ENCODE results near the gene CFAP299.
"Not testable (repeated sequence)": the region's sequence is repeated elsewhere in the genome, so short reads cannot be mapped to it uniquely, and the experiment has no call there.

CFAP299 gene

DNA sequence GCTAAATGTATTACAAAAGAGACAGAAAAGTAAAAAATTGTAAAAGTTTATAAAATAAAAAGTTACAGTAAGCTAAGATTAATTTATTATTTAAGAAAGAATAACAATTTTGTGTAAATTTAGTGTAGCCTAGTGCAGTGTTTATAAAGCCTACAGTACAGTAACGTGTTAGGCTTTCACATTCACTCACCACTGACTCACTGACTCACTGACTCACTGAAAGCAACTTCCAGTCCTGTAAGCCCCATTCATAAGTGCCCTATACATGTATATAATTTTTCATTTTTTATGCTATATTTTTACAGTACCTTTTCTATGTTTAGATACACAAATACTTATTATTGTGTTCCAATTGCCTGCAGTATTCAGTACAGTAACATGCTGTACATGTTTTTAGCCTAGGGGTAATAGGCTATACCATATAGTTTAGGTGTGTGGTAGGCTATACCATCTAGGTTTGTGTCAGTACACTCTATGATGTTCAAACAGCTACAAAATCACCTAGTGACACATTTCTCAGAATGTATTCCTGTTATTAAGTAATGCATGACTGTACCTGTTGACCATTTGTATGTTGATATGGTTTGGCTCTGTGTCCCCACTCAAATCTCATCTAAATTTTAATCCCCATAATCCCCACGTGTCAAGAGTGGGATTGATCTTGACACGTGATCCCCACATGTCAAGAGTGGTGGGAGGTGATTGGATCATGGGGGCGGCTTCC is 57.9 kb downstream of the CFAP299 start:
- DNase-seq: no peak

DNA sequence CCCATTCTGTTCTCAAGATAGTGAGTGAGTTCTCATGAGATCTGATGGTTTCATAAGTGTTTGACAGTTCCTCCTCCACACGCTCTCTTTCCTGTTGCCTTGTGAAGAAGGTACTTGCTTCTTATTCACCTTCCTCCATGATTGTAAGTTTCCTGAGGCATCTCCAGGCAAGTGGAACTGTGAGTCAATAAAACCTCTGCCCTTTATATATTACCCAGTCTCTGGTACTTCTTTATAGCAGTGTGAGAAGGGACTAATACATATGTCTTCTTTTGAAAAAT is 58.4 kb downstream of the CFAP299 start:
- DNase-seq: no peak

DNA sequence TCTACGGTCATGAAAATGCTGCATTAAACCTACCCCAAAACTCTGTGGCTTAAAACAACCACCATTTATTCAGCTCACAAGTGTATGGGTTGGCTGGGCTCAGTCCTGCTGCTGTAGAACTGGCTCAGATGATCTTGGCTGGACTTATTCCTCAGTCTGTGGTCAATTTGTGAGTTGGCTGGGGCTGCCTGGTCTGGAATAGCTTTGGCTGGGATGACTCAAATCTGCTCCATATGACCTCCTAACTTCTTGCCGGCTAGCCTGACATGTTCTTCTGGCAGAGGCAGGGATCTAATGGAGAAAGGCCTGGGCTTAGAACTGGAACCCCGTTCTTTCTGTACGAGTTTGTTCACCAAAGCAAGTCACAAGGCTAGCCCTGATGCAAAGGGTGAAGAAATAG is 71.7 kb downstream of the CFAP299 start:
- DNase-seq: no peak

DNA sequence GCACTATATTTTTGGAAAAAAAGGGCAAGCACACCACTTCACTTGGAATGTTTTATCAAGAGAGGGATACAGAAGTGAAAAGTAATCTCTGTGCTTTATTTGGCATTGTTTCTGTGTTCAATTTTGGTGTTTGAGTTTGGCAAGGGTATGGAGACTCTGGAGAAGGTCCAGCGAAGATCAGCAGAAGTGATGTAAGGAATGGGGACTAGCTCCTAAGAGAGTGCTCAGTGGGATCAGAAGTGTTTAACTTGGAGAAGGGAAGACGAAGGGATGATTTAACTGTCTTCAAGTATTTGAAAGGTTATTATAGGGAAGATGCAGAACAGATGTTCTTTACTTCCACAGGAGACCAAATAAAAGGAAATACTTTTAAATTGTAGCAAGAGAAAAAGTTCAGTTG is 74.3 kb downstream of the CFAP299 start:
- DNase-seq: no peak

DNA sequence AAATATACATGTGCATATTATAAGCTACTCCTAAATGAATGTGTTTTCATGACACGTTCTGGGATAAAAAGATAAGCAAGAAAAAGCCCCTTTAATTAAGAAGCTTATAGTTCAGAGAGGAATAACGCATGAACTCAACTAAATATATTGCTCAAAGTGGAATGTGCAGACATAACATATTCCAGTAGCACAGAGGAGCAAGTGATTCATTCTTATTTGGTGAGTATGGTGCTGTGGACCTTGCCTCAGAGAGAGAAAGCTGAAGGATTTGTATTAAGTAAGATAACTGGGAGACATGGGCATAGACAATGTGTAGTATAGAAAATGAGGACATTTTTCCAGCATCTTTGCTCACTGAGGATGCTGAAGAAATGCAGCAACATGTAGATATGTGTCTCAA is 76.8 kb downstream of the CFAP299 start:
- DNase-seq: no peak

DNA sequence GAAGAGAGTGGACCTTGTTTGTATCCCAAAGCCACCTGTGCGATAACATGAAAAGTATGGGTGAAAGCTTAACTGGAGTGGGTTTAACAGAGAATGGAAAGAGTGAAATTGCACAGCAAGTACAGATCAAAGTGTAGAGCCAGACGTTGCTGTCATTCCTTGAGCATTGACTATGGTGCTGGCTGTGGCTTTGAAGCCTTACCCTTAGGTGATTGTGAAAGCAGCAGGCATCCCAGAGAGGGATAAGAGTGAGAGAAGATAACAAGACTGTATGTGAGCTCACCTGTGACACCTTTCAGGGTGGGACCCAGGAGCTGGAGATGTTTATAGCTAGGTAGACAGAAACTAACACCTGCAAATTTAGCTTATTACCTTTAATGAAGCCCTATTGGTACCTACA is 77.6 kb downstream of the CFAP299 start:
- DNase-seq: no peak

DNA sequence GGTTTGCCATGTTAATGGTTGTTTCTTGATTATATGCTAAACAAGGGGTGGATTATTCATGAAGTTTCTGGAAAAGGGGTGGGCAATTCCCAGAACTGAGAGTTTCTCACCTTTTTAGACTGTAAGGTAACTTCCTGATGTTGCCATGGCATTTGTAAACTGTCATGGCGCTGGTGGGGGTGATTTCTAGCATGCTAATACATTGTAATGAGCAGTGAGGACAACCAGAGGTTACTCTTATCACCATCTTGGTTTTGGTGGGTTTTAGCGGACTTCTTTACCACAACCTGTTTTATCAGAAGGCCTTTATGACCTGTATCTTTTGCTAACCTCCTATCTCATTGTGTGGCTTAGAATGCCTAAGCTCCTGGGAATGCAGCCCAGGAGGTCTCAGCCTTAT is 81.5 kb downstream of the CFAP299 start:
- DNase-seq: no peak

DNA sequence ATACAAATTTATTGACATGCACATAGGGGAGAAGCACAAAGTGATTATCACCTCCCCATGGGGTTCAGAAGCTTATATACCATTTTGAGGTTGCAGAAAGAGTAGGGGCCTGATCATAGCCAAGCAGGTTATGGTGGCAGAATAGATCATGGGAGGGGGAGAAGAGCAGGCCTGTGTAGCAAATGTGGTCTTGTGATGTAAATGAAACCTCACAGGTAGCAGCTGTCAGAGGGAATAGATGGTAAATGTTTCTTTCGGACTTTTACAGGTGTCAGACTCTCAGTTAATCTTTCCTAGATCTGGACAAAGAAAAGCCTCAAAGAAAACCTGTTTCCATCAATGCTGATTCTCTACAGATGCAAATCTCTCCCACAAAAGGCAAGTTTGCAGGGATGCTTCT is 84.4 kb downstream of the CFAP299 start:
- no peak for DNase-seq

DNA sequence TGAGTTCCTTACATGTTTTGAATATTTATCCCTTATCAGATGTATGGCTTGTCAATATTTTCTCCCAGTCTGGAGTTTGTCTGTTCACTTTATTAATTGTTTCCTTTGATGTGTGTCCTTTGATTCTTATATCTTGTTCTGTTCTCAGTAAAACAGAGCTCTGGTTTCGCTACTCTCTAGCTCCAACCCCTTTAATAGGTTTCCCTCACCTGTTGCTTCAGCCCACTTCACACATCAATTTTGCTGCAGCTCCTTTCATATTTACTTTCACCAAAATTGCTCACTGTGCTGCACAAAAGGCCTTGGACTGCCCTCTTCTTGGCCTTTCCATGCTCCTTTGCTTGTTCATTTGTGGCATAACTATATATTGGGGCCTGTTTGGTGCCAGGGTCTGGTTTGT is 85.1 kb downstream of the CFAP299 start:
- no peak for DNase-seq

DNA sequence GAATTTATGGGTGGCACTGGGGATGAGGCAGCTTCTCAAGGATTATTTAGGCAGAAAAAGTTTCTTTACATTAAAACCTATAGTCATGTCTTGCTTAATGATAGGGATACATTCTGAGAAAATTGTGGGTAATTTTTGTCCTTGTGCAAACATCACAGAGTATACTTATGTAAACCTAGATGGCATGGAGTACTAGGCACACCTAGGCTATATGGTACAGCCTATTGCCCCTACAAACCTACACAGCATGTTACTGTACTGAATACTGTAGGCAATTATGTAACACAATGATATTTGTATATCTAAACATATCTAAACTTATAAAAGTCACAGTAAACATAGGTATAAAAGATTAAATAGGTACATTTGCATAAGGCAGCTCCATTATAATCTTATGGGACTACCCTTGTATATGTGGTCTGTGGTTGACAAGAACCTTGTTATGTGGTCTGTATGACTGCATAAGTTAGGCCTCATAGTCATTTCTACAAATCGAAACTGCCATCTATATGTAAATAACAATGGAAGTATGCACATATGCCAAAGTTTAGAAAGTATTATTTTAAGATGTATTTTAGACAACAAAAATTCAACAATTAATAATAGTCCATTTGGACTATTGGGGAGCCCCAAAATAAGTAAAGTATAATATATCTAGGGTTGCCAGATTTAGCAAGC is 87.3 kb downstream of the CFAP299 start:
- DNase-seq: no peak

DNA sequence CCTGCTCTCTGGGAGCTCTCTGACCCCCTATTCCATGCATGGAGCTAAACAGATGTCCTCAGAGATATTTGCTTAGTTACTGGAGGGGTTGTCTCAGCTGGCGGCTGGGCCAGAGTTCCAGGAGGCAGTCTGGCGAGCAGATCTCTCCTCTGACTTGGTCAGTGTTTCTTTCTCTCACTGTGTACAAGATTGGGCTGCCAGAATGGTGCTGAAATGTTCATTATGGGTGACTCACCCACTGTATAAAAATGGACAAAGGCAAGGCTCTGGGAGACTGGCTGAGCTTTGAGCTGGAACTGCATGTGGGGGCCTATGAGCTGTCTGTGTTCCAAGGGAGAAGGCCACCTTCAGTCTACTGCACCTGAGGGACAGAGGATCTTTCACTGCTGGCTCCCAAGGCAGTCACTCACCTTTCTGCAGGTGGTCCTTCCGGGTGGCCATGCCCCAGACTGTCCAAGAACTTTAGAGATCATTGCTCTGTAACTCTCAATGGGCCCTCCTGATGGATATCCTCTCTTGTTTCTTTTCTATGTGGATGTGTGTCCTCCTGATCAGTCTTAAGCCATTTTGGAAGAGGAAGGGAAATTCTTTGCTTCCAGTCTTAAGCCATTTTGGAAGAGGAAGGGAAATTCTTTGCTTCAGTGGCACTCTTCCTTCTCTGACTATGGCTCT is 88.2 kb downstream of the CFAP299 start:
- DNase-seq: no peak

DNA sequence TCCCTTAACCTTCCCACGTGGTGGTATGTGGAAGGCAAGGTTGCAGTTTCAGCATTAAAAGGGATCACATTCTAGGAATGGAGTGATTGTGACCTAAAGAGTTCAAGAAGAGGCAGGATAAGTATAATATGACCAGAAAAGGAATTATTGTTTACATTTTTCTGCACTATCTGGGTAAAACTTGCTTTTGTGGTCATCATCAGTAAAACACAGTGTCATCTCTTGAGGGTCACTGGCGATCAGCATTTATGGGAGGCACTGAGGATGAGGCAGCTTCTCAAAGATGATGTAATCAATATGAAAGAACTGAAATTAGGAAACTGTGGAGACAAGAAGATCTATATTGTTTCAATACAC is 88.7 kb downstream of the CFAP299 start:
- no peak for DNase-seq

DNA sequence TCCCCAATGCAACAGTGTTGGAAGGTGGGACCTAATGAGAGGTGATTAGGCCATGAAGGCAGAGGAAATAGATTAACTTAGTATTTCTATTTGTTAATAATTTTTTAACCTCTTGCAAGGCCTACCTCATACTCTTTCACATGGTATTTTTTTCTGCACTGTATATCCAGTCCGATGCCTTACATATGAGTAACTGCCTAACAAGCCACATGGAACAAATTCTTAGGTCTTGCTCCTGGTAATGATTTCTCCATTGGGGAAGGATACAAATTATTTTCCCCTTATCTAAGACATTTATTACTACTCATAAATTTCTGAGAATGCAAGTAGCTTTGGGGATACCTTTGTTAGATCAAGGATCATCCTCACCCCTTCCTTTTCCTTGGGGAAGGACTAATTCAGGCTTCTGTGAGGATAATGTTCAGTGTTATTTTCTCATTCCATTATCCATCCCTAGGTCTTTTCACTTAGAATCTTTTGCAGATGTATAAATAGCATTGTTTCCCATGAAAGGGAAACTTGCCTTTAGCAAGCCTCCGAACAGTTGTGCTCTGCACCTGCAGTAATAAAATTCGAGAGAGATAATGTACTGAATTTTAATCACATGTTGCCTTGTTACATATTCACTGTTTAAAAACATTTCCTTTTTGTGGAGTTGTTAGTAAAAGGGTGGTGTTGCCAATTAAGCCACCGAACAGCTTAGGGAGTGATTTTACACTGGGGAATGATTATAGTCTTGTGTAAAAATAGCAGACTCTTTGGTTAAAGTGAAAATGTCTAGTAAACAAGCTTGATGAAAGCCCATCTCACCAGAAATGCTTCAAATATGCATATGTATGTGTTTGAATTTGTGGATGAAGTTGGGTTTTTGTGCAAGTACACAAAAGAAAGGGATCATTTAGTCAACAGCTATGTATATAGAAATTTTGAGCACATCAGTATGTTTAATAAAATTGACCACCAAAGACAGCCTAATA is 89.9 kb downstream of the CFAP299 start:
- DNase-seq: no peak

DNA sequence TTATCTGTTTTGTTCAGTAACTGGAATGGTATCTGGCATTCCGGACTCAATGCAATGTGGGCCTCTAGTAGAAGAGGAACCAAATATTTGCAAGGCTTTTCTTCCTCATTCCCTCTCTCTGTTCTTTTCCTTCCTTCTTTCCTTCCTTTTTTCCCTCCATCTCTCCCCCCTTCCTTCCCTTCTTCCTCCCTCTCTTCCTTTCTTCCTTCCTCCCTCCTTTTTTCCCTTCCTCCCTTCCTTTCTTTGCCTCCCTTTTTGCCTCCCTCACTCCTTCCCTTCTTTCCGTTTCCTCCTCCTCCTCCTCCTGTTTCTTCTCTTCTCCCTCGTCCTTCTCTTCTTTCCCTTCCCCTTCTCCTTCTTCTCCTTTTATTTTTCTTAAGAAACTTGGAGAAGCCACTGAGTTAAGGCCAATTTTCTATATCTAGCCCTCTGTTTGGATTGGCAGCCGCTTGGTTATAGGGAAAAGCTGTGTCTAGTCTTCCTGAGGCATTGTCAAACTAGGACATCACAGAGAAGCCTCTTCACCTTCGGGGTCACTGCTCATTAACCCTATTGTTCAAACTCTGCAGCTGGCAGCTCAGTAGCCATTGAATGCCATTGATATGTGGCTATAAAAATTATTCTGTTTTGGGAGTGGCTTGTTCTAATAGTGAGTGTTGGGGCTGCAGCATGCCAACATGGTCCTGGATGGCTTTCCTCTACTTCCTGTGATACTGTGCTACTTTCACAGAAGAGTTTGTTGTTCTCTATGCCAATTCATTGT is 95.9 kb downstream of the CFAP299 start:
- DNase-seq: no peak

DNA sequence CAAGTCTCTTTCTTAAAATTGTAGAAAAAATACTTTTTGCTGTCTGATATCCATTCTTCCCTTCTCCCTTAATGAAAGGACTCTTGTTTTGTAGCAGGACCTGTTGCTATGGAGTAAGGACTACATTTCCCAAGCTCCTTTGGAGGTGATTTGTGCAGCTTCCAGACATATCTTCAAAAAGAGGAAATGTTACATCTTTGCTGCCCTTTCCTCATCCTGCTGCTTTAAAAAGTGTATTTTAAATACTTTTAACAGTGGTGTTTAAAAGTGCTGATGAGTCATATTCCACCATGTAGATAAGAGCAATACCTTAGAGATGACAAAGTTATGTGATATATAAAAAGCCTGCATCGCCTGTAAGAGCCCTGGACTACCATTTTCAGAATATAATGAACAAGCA is 98.7 kb downstream of the CFAP299 start:
- DNase-seq: no peak

DNA sequence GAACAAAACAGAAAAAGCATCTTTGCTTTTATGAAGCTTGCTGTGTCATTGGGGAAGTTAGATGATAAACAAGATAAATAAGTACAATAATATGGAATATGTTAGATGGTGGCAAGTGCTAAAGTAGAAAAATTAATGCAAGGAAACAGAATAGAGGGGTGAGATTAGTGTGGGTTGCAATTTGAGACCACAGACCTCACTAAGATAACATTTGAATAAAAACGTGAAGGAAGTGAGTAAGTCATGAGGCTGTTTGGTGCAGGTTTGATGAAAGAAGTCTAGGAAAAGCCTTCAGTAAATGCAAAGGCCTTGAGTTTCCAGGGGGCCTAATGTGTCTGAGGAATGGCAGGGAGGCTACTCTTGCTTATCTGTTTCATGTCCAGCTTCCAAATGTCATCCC is 102.5 kb downstream of the CFAP299 start:
- no peak for DNase-seq

DNA sequence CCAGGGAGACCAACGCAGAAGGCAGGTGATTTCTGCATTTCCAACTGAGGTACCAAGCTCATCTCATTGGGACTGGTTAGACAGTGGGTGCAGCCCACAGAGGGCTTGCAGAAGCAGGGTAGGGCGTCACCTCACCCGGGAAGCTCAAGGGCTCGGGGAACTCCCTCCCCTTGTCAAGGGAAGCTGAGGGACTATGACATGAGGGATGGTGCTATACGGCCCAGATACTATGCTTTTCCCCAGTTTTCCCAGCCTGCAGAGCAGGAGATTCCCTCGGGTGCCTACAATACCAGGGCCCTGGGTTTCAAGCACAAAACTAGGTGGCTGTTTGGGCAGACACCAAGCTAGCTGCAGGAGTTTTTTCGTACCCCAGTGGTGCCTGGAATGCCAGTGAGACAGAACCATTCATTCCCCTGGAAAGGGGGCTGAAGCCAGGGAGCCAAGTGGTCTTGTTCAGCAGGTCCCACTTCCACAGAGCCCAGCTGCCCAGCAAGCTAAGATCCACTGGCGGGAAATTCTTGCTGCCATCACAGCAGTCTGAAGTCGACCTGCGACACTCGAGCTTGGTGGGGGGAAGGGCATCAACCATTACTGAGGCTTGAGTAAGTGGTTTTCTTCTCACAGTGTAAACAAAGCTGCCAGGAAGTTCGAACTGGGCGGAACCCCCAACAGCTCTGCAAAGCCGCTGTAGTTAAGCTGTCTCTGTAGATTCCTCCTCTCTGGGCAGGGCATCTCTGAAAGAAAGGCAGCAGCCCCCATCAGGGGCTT is 103.9 kb downstream of the CFAP299 start:
- DNase-seq: not testable (repeated sequence)

DNA sequence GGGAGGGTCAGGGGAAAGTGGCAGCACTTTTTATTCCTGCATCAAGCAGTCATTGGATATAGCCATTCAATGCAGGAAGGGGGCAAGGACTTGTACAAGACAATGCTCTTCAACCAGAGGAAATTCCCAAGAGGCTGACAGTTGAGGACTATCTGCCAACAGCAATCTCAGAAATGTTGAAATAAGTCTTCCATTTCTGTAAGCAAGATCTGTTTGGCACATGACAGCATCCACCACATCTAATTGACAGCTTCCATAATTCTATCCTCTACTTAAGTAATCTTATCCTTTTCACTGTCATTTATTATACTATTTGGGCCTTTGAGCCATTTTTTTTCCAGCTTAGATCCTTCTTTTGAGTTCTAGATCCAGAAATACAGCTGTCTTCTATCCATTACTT is 110.7 kb downstream of the CFAP299 start:
- DNase-seq: no peak

DNA sequence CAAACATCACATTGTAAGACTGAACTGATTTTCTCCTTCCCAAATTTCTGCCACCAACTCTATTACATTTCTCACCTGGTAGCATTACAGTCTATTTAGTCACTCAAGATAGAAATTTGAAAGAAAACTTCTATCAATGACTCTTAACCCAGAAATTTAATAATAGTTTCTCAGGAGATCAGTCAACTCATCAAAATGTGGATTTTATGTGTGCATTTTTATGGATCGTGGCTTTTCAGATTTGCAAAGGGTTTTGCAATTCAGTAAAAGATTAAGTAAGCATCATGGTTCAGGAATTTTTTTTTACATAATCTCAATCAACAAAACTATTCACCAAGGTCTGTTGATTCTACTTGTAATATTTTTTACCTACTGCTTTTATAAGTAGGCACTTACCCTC is 111.1 kb downstream of the CFAP299 start:
- DNase-seq: no peak

DNA sequence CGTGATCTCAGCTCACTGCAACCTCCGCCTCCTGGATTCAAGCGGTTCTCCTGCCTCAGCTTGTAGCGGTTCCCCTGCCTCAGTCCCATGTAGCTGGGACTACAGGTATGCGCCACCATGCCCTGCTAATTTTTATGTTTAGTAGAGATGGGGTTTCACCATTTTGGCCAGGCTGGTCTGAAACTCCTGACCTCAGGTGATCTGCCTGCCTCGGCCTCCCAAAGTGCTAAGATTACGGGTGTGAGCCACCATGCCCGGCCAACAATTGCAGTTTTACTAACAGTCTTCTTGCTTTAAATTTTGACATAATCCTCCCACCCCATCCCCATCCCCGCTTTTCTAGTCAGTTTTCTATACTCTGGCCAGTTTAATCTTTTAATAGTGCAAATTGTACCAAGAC is 112.0 kb downstream of the CFAP299 start:
- DNase-seq: no peak

DNA sequence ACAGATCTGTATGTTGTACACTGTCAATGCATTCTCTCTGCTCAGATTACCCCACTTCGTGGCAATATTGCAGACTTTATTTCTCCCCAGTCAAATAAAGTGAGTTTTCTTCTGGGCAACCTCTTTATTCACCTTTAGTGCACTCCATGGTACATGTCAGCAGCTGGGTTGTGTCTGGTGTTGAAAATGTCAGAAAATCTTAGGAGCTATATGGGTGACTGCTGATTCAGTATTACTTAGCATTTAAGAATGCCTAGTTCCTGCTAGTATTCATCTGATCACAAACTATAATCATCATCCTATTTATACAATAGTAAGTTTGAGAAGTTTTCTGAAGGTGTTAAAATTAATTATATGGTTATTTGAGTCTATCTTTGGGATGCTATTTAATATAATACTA is 112.5 kb downstream of the CFAP299 start:
- no peak for DNase-seq

DNA sequence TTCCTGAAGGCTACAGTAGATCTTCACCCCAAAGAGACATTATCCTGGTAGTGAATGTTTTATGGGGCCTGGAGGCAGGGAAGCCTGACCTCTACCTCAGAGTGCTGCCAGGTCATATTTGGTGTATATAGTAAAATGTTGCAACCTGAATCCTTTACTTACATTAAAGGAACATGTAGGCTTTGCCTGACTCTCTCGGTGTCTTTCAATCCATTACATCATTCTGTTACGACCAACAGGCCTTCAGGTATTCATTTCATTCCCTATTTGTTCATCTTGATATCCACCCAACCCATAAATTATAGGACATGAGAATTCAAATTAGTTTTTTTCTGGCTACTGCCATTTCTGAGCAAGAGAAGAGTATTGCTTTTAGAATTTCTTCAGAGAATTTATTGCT is 116.5 kb downstream of the CFAP299 start:
- DNase-seq: no peak
